SK-N-MC (cell line): ENCODE measurements around the gene HERC5.
"Not testable (repeated sequence)": the region's sequence is repeated elsewhere in the genome, so short reads cannot be mapped to it uniquely, and the experiment has no call there.

Experiments
- DNase-seq: peaks from one replicate; pipeline ENCODE4 v3.0.0-alpha.2; 2011; ENCODE audit warnings: low read depth, low spot score
- H3K27ac ChIP-seq: fragments of 200-600 bp; sonication (generic); 2 replicates; pipeline ENCODE4 v1.5.1; 2016; ENCODE audit warnings: mixed run types
- H3K36me3 ChIP-seq: fragments of 200-600 bp; sonication (generic); 2 replicates; pipeline ENCODE4 v1.6.1; 2017; ENCODE audit warnings: antibody characterized with exemption, low read length, mixed read lengths; ENCODE audit not compliant: insufficient read depth
- H3K4me3 ChIP-seq: fragments of 200-600 bp; sonication (generic); 2 replicates; pipeline ENCODE4 v1.5.1; 2016
- H3K9ac ChIP-seq: fragments of 200-600 bp; sonication (generic); 2 replicates; pipeline ENCODE4 v1.8.0; 2017; ENCODE audit warnings: mixed run types, mixed read lengths; ENCODE audit not compliant: insufficient read length
- H3K9me3 ChIP-seq: fragments of 200-600 bp; sonication (generic); 2 replicates; pipeline ENCODE4 v1.6.1; 2017; ENCODE audit warnings: low read depth, mild to moderate bottlenecking, antibody characterized with exemption, low read length, moderate library complexity, mixed read lengths
- EZH2 ChIP-seq: fragments of 200-600 bp; sonication (generic); IDR thresholded peaks from one replicate; pipeline ENCODE4 v1.6.1; 2017; ENCODE audit warnings: antibody characterized with exemption
- FOXP2 ChIP-seq: optimal IDR thresholded peaks from 2 replicates; pipeline ENCODE3; 2011; ENCODE audit warnings: mild to moderate bottlenecking, moderate library complexity; ENCODE audit not compliant: insufficient read depth; ENCODE audit errors: extremely low read length, control extremely low read depth
- POLR2AphosphoS5 ChIP-seq: IDR thresholded peaks from 2 replicates; pipeline ENCODE4 v1.6.1; 2012; ENCODE audit warnings: mild to moderate bottlenecking, low read depth, low read length, borderline replicate concordance

Gene HERC5

GRCh38 chr4:88443486-88443885 lies 13.4 kb upstream of the HERC5 start:
- no peak overlapping the region for H3K27ac ChIP-seq

GRCh38 chr4:88445252-88445651 lies 11.7 kb upstream of the HERC5 start:
- H3K36me3 ChIP-seq: no peaks in the 10 kb centered on the region
- no peak for DNase-seq
- no peaks in the 10 kb centered on the region for H3K9me3 ChIP-seq
- H3K27ac ChIP-seq: no peak overlapping the region
- no peak for TF ChIP-seq POLR2AphosphoS5
- no peak for TF ChIP-seq EZH2
- no peak for TF ChIP-seq FOXP2
- no peak overlapping the region for H3K4me3 ChIP-seq
- H3K9ac ChIP-seq: no peak overlapping the region

More at GRCh38 chr4:88443486-88443885, 13.4 kb upstream of the HERC5 start:
- Histone ChIP-seq H3K36me3 (no peaks in the 10 kb centered on the region), H3K4me3 (no peak overlapping the region), H3K9ac (no peak overlapping the region), H3K9me3 (no peaks in the 10 kb centered on the region)
- TF ChIP-seq POLR2AphosphoS5: no peak
- no peak for TF ChIP-seq FOXP2
- TF ChIP-seq EZH2: no peak
- DNase-seq: no peak

GRCh38 chr4:88446124-88446523 lies 10.8 kb upstream of the HERC5 start:
- Histone ChIP-seq H3K27ac (no peak overlapping the region), H3K36me3 (no peaks in the 10 kb centered on the region), H3K9me3 (no peaks in the 10 kb centered on the region), H3K9ac (no peak overlapping the region), H3K4me3 (no peak overlapping the region)
- TF ChIP-seq EZH2 (no peak), POLR2AphosphoS5 (no peak), FOXP2 (no peak)
- DNase-seq: no peak

- DNase-seq: no peak
- Histone ChIP-seq H3K9ac (no peak overlapping the region), H3K4me3 (no peak overlapping the region), H3K36me3 (no peaks in the 10 kb centered on the region), H3K27ac (no peak overlapping the region), H3K9me3 (no peaks in the 10 kb centered on the region)
- TF ChIP-seq EZH2: no peak
- no peak for TF ChIP-seq POLR2AphosphoS5
- TF ChIP-seq FOXP2: no peak
Measured at GRCh38 chr4:88447371-88448095, 9.4 kb upstream of the HERC5 start.

- not testable (repeated sequence) for DNase-seq, H3K9ac ChIP-seq, H3K4me3 ChIP-seq, H3K27ac ChIP-seq, H3K36me3 ChIP-seq, H3K9me3 ChIP-seq
Measured at GRCh38 chr4:88448211-88448765, 8.6 kb upstream of the HERC5 start.

- Histone ChIP-seq H3K27ac (no peak overlapping the region), H3K4me3 (no peak overlapping the region)
- no peak for DNase-seq
Measured at GRCh38 chr4:88448889-88449288, 8.0 kb upstream of the HERC5 start.

GRCh38 chr4:88449290-88449689 lies 7.6 kb upstream of the HERC5 start:
- no peak for DNase-seq
- no peak for TF ChIP-seq EZH2
- no peak for TF ChIP-seq POLR2AphosphoS5
- no peak for TF ChIP-seq FOXP2
- Histone ChIP-seq H3K9ac (no peak overlapping the region), H3K9me3 (no peaks in the 10 kb centered on the region), H3K4me3 (no peak overlapping the region), H3K27ac (no peak overlapping the region), H3K36me3 (no peaks in the 10 kb centered on the region)

More at GRCh38 chr4:88448889-88449288, 8.0 kb upstream of the HERC5 start:
- Histone ChIP-seq H3K36me3 (no peaks in the 10 kb centered on the region), H3K9ac (no peak overlapping the region), H3K9me3 (no peaks in the 10 kb centered on the region)
- no peak for TF ChIP-seq FOXP2
- no peak for TF ChIP-seq POLR2AphosphoS5
- no peak for TF ChIP-seq EZH2

GRCh38 chr4:88451205-88451604 lies 5.7 kb upstream of the HERC5 start:
- no peaks in the 10 kb centered on the region for H3K9me3 ChIP-seq

GRCh38 chr4:88452912-88453311 lies 4.0 kb upstream of the HERC5 start:
- no peak for TF ChIP-seq FOXP2
- TF ChIP-seq POLR2AphosphoS5: no peak
- TF ChIP-seq EZH2: no peak
- DNase-seq: no peak
- Histone ChIP-seq H3K9me3 (no peaks in the 10 kb centered on the region), H3K36me3 (no peaks in the 10 kb centered on the region), H3K9ac (no peak overlapping the region), H3K27ac (no peak overlapping the region), H3K4me3 (no peak overlapping the region)

More at GRCh38 chr4:88451205-88451604, 5.7 kb upstream of the HERC5 start:
- Histone ChIP-seq H3K36me3 (no peaks in the 10 kb centered on the region), H3K9ac (no peak overlapping the region), H3K4me3 (no peak overlapping the region), H3K27ac (no peak overlapping the region)
- TF ChIP-seq EZH2 (no peak), POLR2AphosphoS5 (no peak), FOXP2 (no peak)
- DNase-seq: no peak
